Neural progenitor cell (in vitro differentiated cells): ENCODE data around the gene PRKCI. TPM values are rescaled to one million over a fixed set of nuclear protein-coding genes. Genes with fewer than 3 reads are reported as not detected.
"Not testable (repeated sequence)": the region's sequence is repeated elsewhere in the genome, so short reads cannot be mapped to it uniquely, and the experiment has no call there.

ENCODE experiments used
- DNase-seq: peaks from one replicate; pipeline ENCODE4 v3.0.0-alpha.2; 2016; ENCODE audit warnings: low spot score
- H2AFZ ChIP-seq: fragments of 200-600 bp; sonication (generic); replicated peaks from 2 replicates; pipeline ENCODE4 v1.6.1; 2016; ENCODE audit warnings: antibody characterized with exemption
- H3F3A ChIP-seq: fragments of 200-600 bp; sonication (generic); 2 replicates; pipeline ENCODE4 v1.6.1; 2016; ENCODE audit warnings: antibody characterized with exemption, low read depth
- H3K27ac ChIP-seq: fragments of 200-600 bp; sonication (generic); 2 replicates; pipeline ENCODE4 v1.5.1; 2016; ENCODE audit warnings: mild to moderate bottlenecking
- H3K27me3 ChIP-seq: fragments of 200-600 bp; sonication (generic); 2 replicates; pipeline ENCODE4 v1.6.1; 2016; ENCODE audit warnings: mild to moderate bottlenecking, moderate library complexity
- H3K36me3 ChIP-seq: fragments of 200-600 bp; sonication (generic); 2 replicates; pipeline ENCODE4 v1.5.1; 2016
- H3K4me1 ChIP-seq: fragments of 200-600 bp; sonication (generic); 2 replicates; pipeline ENCODE4 v1.6.1; 2016; ENCODE audit warnings: mixed run types
- H3K4me2 ChIP-seq: fragments of 200-600 bp; sonication (generic); 2 replicates; pipeline ENCODE4 v1.6.1; 2016
- H3K4me3 ChIP-seq: fragments of 200-600 bp; sonication (generic); 2 replicates; pipeline ENCODE4 v1.5.1; 2016
- H3K79me2 ChIP-seq: fragments of 200-600 bp; sonication (generic); 2 replicates; pipeline ENCODE4 v1.6.1; 2016; ENCODE audit warnings: low read depth
- H3K9ac ChIP-seq: fragments of 200-600 bp; sonication (generic); 2 replicates; pipeline ENCODE4 v1.6.1; 2016
- H3K9me3 ChIP-seq: fragments of 200-600 bp; sonication (generic); 2 replicates; pipeline ENCODE4 v1.5.1; 2016; ENCODE audit warnings: low read depth
- H4K20me1 ChIP-seq: fragments of 200-600 bp; sonication (generic); 2 replicates; pipeline ENCODE4 v1.6.1; 2016; ENCODE audit warnings: low read depth
- H3K27ac Mint-ChIP-seq: 3 replicates; pipeline ENCODE4 v1.8.0; 2021; ENCODE audit warnings: mixed read lengths
- H3K27me3 Mint-ChIP-seq: 2 replicates; pipeline ENCODE4 v1.8.0; 2022; ENCODE audit warnings: low read depth, mild to moderate bottlenecking, inconsistent platforms, moderate library complexity, mixed read lengths; ENCODE audit not compliant: insufficient read depth
- H3K36me3 Mint-ChIP-seq: 3 replicates; pipeline ENCODE4 v1.8.0; 2021; ENCODE audit warnings: mixed read lengths
- H3K4me1 Mint-ChIP-seq: 3 replicates; pipeline ENCODE4 v1.8.0; 2021; ENCODE audit warnings: mixed read lengths
- H3K4me3 Mint-ChIP-seq: 3 replicates; pipeline ENCODE4 v1.8.0; 2021; ENCODE audit warnings: mild to moderate bottlenecking, moderate library complexity, mixed read lengths
- H3K9me3 Mint-ChIP-seq: 3 replicates; pipeline ENCODE4 v1.8.0; 2020; ENCODE audit warnings: mixed read lengths
- CTCF ChIP-seq: fragments of 200-600 bp; sonication (generic); IDR thresholded peaks from 2 replicates; pipeline ENCODE4 v1.5.1; 2017; ENCODE audit warnings: antibody characterized with exemption, mild to moderate bottlenecking
- EZH2 ChIP-seq: fragments of 200-600 bp; sonication (generic); IDR thresholded peaks from 2 replicates; pipeline ENCODE4 v1.6.1; 2017; ENCODE audit warnings: antibody characterized with exemption, mild to moderate bottlenecking, moderate library complexity
- EZH2phosphoT487 ChIP-seq: fragments of 200-600 bp; sonication (generic); IDR thresholded peaks from 2 replicates; pipeline ENCODE4 v1.6.1; 2017; ENCODE audit warnings: antibody characterized with exemption
- total RNA-seq: library from RNA; depleted of rRNA; stranded (reverse); fragments of >200 nt; gene quantifications from 2 replicates; pipeline ENCODE4 v1.2.3, GENCODE V29; 2015; ENCODE audit warnings: low replicate concordance

The PRKCI gene
- total RNA-seq, 1 donor from 2014 or later: 87.8 TPM

GRCh38 chr3:170337420-170337819, 115.2 kb downstream of the PRKCI start:
- H2AFZ ChIP-seq: no peak overlapping the region
- no peaks in the 10 kb centered on the region for H3K4me1 ChIP-seq
- H3K27ac ChIP-seq: no peak overlapping the region
- Mint-ChIP-seq H3K27ac (no peak overlapping the region), H3K9me3 (peaks cover 41% of the 10 kb centered on the region), H3K4me1 (no peaks in the 10 kb centered on the region), H3K27me3 (no peaks in the 10 kb centered on the region), H3K4me3 (no peak overlapping the region), H3K36me3 (no peaks in the 10 kb centered on the region)
- no peaks in the 10 kb centered on the region for H4K20me1 ChIP-seq
- no peak overlapping the region for H3K9ac ChIP-seq
- H3K27me3 ChIP-seq: no peaks in the 10 kb centered on the region
- H3K36me3 ChIP-seq: no peaks in the 10 kb centered on the region
- no peaks in the 10 kb centered on the region for H3K79me2 ChIP-seq
- TF ChIP-seq CTCF (no peak), EZH2phosphoT487 (no peak), EZH2 (no peak)
- no peak for DNase-seq
- H3K4me2 ChIP-seq: no peak overlapping the region
- peaks cover 12% of the 10 kb centered on the region for H3K9me3 ChIP-seq
- H3K4me3 ChIP-seq: no peak overlapping the region
- H3F3A ChIP-seq: no peaks in the 10 kb centered on the region

GRCh38 chr3:170338690-170339340, 116.6 kb downstream of the PRKCI start:
- H3K9me3 ChIP-seq: peaks cover 12% of the 10 kb centered on the region

GRCh38 chr3:170342273-170342672, 120.0 kb downstream of the PRKCI start:
- not testable (repeated sequence) for H3K36me3 ChIP-seq, H3K4me2 ChIP-seq, H3K79me2 ChIP-seq, H3K27me3 Mint-ChIP-seq, H3K27ac Mint-ChIP-seq, H3K4me1 ChIP-seq, H3K4me3 ChIP-seq, H3K4me3 Mint-ChIP-seq, H4K20me1 ChIP-seq, H3K4me1 Mint-ChIP-seq, DNase-seq, H3K36me3 Mint-ChIP-seq, H3F3A ChIP-seq, H3K27me3 ChIP-seq, H3K9ac ChIP-seq, H2AFZ ChIP-seq, H3K27ac ChIP-seq
- H3K9me3 Mint-ChIP-seq: peaks cover 42% of the 10 kb centered on the region
- peaks cover 12% of the 10 kb centered on the region for H3K9me3 ChIP-seq

More at GRCh38 chr3:170338690-170339340, 116.6 kb downstream of the PRKCI start:
- no peaks in the 10 kb centered on the region for H3K27me3 Mint-ChIP-seq
- Histone ChIP-seq H2AFZ (no peak overlapping the region), H3K27ac (no peak overlapping the region), H4K20me1 (no peaks in the 10 kb centered on the region), H3K36me3 (no peaks in the 10 kb centered on the region), H3F3A (no peaks in the 10 kb centered on the region), H3K4me3 (no peak overlapping the region), H3K4me1 (no peaks in the 10 kb centered on the region), H3K27me3 (no peaks in the 10 kb centered on the region), H3K4me2 (no peak overlapping the region), H3K9ac (no peak overlapping the region), H3K79me2 (no peaks in the 10 kb centered on the region)
- H3K36me3 Mint-ChIP-seq: no peaks in the 10 kb centered on the region
- no peak for DNase-seq
- no peak overlapping the region for H3K4me3 Mint-ChIP-seq
- H3K27ac Mint-ChIP-seq: no peak overlapping the region
- H3K4me1 Mint-ChIP-seq: no peaks in the 10 kb centered on the region
- no peak for TF ChIP-seq CTCF
- no peak for TF ChIP-seq EZH2
- TF ChIP-seq EZH2phosphoT487: no peak
- H3K9me3 Mint-ChIP-seq: peaks cover 46% of the 10 kb centered on the region

GRCh38 chr3:170343859-170344258, 121.6 kb downstream of the PRKCI start:
- not testable (repeated sequence) for H4K20me1 ChIP-seq, H3K4me3 Mint-ChIP-seq, H3K27ac Mint-ChIP-seq, H3K36me3 Mint-ChIP-seq, H3K27me3 ChIP-seq, H2AFZ ChIP-seq, H3K27me3 Mint-ChIP-seq, DNase-seq, H3K36me3 ChIP-seq, H3K79me2 ChIP-seq, H3K4me1 ChIP-seq, H3K27ac ChIP-seq, H3K9ac ChIP-seq, H3K4me1 Mint-ChIP-seq, H3K9me3 ChIP-seq, H3K4me2 ChIP-seq, H3K4me3 ChIP-seq, H3F3A ChIP-seq
- H3K9me3 Mint-ChIP-seq: peaks cover 33% of the 10 kb centered on the region
